ENCODE measurements around the gene SERP1.

SERP1 gene

DNA sequence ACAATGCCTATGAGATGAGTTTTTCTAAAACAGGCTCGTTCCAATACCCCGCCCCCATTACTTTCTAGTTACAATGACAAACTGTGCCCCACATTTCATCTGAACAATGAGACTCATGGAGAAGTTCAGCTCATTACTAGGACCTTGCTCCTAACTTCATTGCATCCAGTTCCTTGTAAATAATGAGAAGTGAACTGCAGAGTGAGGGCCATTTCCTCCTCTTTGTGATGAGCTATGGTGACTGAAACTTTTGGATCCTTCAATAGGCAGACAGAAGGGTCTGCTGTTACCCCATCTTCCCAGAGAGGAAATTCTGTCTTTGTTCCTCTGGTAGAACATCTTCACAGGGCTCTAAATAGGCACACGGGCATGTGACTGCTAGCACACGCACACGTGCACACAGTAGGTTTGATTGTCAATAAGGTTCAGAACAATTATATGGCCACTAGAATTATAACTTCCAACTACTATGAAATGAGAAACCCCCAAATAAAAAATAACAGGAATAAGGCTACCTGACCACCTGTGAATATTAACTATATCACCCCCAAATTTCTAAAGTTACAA, 51.8 kb downstream of the SERP1 start:
- peaks cover 3% of the 10 kb centered on the region; the same call in 1 of the 2 replicates for H3K4me1 ChIP-seq
- no peak for DNase-seq
- TF ChIP-seq, protein P1, sequence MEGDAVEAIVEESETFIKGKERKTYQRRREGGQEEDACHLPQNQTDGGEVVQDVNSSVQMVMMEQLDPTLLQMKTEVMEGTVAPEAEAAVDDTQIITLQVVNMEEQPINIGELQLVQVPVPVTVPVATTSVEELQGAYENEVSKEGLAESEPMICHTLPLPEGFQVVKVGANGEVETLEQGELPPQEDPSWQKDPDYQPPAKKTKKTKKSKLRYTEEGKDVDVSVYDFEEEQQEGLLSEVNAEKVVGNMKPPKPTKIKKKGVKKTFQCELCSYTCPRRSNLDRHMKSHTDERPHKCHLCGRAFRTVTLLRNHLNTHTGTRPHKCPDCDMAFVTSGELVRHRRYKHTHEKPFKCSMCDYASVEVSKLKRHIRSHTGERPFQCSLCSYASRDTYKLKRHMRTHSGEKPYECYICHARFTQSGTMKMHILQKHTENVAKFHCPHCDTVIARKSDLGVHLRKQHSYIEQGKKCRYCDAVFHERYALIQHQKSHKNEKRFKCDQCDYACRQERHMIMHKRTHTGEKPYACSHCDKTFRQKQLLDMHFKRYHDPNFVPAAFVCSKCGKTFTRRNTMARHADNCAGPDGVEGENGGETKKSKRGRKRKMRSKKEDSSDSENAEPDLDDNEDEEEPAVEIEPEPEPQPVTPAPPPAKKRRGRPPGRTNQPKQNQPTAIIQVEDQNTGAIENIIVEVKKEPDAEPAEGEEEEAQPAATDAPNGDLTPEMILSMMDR (IDR thresholded peaks at IDR 0.05; ENCODE audit: low read depth, low read length) = no peak

More for the DNA sequence above, 51.8 kb downstream of the SERP1 start:
- no peaks in the 10 kb centered on the region for H3K27me3 ChIP-seq
- no peaks in the 10 kb centered on the region for H3K9me3 ChIP-seq
- no peaks in the 10 kb centered on the region for H3K36me3 ChIP-seq
- H3K4me3 ChIP-seq (ENCODE audit: low read depth, low read length) = no peak overlapping the region

Data from BE2C (cell line).